Duodenal mucosa (tissue), 2 donors: ENCODE data around the gene ZFAND5.

ENCODE experiments used
- H3K27ac ChIP-seq: one replicate; pipeline ENCODE4 v1.7.0; 2013; ENCODE audit warnings: low read depth, low read length
- H3K27me3 ChIP-seq, 2 donors: one replicate each; pipeline ENCODE4 v1.7.0; 2013; ENCODE audit warnings: low read length in 2 of 2, control low read depth in 1 of 2; ENCODE audit not compliant: insufficient read depth in 2 of 2, control insufficient read depth in 1 of 2
- H3K36me3 ChIP-seq, 2 donors: one replicate each; pipeline ENCODE4 v1.7.0; 2013; ENCODE audit warnings: low read length in 2 of 2, control low read depth in 1 of 2; ENCODE audit not compliant: insufficient read depth in 2 of 2, control insufficient read depth in 1 of 2
- H3K4me1 ChIP-seq, 2 donors: one replicate each; pipeline ENCODE4 v1.7.0; 2013; ENCODE audit warnings: low read length in 2 of 2, control low read depth in 1 of 2; ENCODE audit not compliant: insufficient read depth in 2 of 2, control insufficient read depth in 1 of 2
- H3K4me3 ChIP-seq, 2 donors: one replicate each; pipeline ENCODE4 v1.7.0; 2013; ENCODE audit warnings: low read length in 2 of 2, low read depth in 1 of 2
- H3K9ac ChIP-seq, 2 donors: one replicate each; pipeline ENCODE4 v1.7.0; 2013; ENCODE audit warnings: low read length in 2 of 2, low read depth in 1 of 2
- H3K9me3 ChIP-seq, 2 donors: one replicate each; pipeline ENCODE4 v1.7.0; 2013; ENCODE audit warnings: low read length in 2 of 2, control low read depth in 1 of 2; ENCODE audit not compliant: control insufficient read depth in 1 of 2

The ZFAND5 gene

GRCh38 chr9:72363908-72364678 is 915 bp downstream of the ZFAND5 start:
- peak overlapping the region; percentile 94 to 97 for H3K9ac ChIP-seq
- no peaks in the 10 kb centered on the region for H3K9me3 ChIP-seq
- H3K36me3 ChIP-seq, result peaks cover 11 to 18% of the 10 kb centered on the region in 2 donors
- H3K27ac ChIP-seq, result peak overlapping the region; percentile 97
- no peaks in the 10 kb centered on the region for H3K27me3 ChIP-seq
- H3K4me1 ChIP-seq, result peaks cover 32 to 36% of the 10 kb centered on the region in 2 donors
- peak overlapping the region; percentile 81 to 93 for H3K4me3 ChIP-seq

GRCh38 chr9:72363236-72363635 is 1.8 kb downstream of the ZFAND5 start:
- H3K9me3 ChIP-seq, result no peaks in the 10 kb centered on the region
- peak overlapping the region; percentile 81 to 93 for H3K4me3 ChIP-seq
- H3K27ac ChIP-seq, result peak overlapping the region; percentile 97
- H3K27me3 ChIP-seq, result no peaks in the 10 kb centered on the region
- peak overlapping the region; percentile 94 to 97 for H3K9ac ChIP-seq
- peaks cover 40 to 45% of the 10 kb centered on the region in 2 donors for H3K4me1 ChIP-seq
- peaks cover 18 to 26% of the 10 kb centered on the region in 2 donors for H3K36me3 ChIP-seq

GRCh38 chr9:72362680-72363139 is 2.3 kb downstream of the ZFAND5 start:
- Histone ChIP-seq H3K36me3 (peaks cover 18 to 29% of the 10 kb centered on the region in 2 donors), H3K4me1 (peaks cover 45 to 50% of the 10 kb centered on the region in 2 donors), H3K27ac (peak overlapping the region; percentile 97), H3K9ac (peak overlapping the region; percentile 94 to 97), H3K27me3 (no peaks in the 10 kb centered on the region), H3K9me3 (no peaks in the 10 kb centered on the region), H3K4me3 (peak overlapping the region; percentile 81 to 93)

GRCh38 chr9:72362118-72362531 is 2.9 kb downstream of the ZFAND5 start:
- Histone ChIP-seq H3K4me3 (peak overlapping the region; percentile 81 to 93), H3K9ac (peak overlapping the region; percentile 94 to 97), H3K4me1 (peaks cover 48 to 50% of the 10 kb centered on the region in 2 donors)

GRCh38 chr9:72361217-72361616 is 3.8 kb downstream of the ZFAND5 start:
- Histone ChIP-seq H3K27ac (no peak overlapping the region), H3K9me3 (no peaks in the 10 kb centered on the region), H3K27me3 (no peaks in the 10 kb centered on the region), H3K4me1 (peaks cover 49 to 57% of the 10 kb centered on the region in 2 donors), H3K4me3 (peak overlapping the region; percentile 46 to 93), H3K36me3 (peaks cover 19 to 40% of the 10 kb centered on the region in 2 donors), H3K9ac (peak overlapping the region in 1 of 2 donors; percentile 97)

More at GRCh38 chr9:72362118-72362531, 2.9 kb downstream of the ZFAND5 start:
- Histone ChIP-seq H3K36me3 (peaks cover 18 to 31% of the 10 kb centered on the region in 2 donors), H3K9me3 (no peaks in the 10 kb centered on the region), H3K27me3 (no peaks in the 10 kb centered on the region), H3K27ac (peak overlapping the region; percentile 97)

- no peak overlapping the region for H3K4me3 ChIP-seq
- no peaks in the 10 kb centered on the region for H3K9me3 ChIP-seq
- no peak overlapping the region for H3K9ac ChIP-seq
- no peak overlapping the region for H3K27ac ChIP-seq
- peaks cover 25 to 47% of the 10 kb centered on the region in 2 donors for H3K36me3 ChIP-seq
- H3K4me1 ChIP-seq, result peaks cover 51 to 64% of the 10 kb centered on the region in 2 donors
- no peaks in the 10 kb centered on the region for H3K27me3 ChIP-seq
Measured at GRCh38 chr9:72360324-72360723, 4.7 kb downstream of the ZFAND5 start.

GRCh38 chr9:72356041-72356582 is 8.9 kb downstream of the ZFAND5 start:
- H3K27me3 ChIP-seq, result no peaks in the 10 kb centered on the region
- peaks cover 43 to 54% of the 10 kb centered on the region in 2 donors for H3K4me1 ChIP-seq
- H3K36me3 ChIP-seq, result peaks cover 32 to 62% of the 10 kb centered on the region in 2 donors
- no peak overlapping the region for H3K9ac ChIP-seq
- no peaks in the 10 kb centered on the region for H3K9me3 ChIP-seq
- no peak overlapping the region for H3K27ac ChIP-seq
- H3K4me3 ChIP-seq, result no peak overlapping the region

GRCh38 chr9:72355153-72355552 is 9.9 kb downstream of the ZFAND5 start:
- no peak overlapping the region for H3K27ac ChIP-seq
- peaks cover 33 to 45% of the 10 kb centered on the region in 2 donors for H3K4me1 ChIP-seq

GRCh38 chr9:72354704-72355103 is 10.3 kb downstream of the ZFAND5 start:
- peaks cover 29 to 41% of the 10 kb centered on the region in 2 donors for H3K4me1 ChIP-seq
- no peaks in the 10 kb centered on the region for H3K27me3 ChIP-seq

More at GRCh38 chr9:72355153-72355552, 9.9 kb downstream of the ZFAND5 start:
- H3K27me3 ChIP-seq, result no peaks in the 10 kb centered on the region
- H3K36me3 ChIP-seq, result peaks cover 32 to 56% of the 10 kb centered on the region in 2 donors
- no peaks in the 10 kb centered on the region for H3K9me3 ChIP-seq
- no peak overlapping the region for H3K4me3 ChIP-seq
- no peak overlapping the region for H3K9ac ChIP-seq

More at GRCh38 chr9:72354704-72355103, 10.3 kb downstream of the ZFAND5 start:
- H3K4me3 ChIP-seq, result no peak overlapping the region
- H3K27ac ChIP-seq, result no peak overlapping the region
- no peak overlapping the region for H3K9ac ChIP-seq
- H3K9me3 ChIP-seq, result no peaks in the 10 kb centered on the region
- peaks cover 28 to 52% of the 10 kb centered on the region in 2 donors for H3K36me3 ChIP-seq
